ENCODE measurements around the gene PHLDA1.
A peak's percentile ranks its signal among the peaks of the same experiment; 100 is the strongest.

Gene PHLDA1

GRCh38 chr12:76037130-76038103 is 5.8 kb upstream of the PHLDA1 start:
- DNase-seq: no peak

DNA sequence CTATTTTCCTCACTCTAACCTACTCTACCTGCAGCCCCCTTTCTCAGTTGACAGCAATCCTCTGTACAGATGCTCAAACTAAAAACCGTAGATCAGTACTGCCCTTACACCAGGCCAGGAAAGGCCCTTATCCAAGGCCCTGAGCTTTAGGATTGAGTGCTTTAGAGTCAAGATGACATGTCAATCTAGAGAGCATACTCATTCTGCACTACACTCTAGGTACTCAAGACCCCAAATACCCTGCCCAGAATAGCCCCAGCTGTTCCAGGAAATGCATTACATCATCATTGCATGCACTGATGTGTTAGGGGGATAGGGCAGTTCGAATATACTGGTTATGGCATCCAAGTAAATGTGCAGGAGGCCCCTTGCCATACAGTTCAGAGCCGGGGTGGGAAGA is 3.5 kb upstream of the PHLDA1 start:
- DNase-seq: no peak

DNA sequence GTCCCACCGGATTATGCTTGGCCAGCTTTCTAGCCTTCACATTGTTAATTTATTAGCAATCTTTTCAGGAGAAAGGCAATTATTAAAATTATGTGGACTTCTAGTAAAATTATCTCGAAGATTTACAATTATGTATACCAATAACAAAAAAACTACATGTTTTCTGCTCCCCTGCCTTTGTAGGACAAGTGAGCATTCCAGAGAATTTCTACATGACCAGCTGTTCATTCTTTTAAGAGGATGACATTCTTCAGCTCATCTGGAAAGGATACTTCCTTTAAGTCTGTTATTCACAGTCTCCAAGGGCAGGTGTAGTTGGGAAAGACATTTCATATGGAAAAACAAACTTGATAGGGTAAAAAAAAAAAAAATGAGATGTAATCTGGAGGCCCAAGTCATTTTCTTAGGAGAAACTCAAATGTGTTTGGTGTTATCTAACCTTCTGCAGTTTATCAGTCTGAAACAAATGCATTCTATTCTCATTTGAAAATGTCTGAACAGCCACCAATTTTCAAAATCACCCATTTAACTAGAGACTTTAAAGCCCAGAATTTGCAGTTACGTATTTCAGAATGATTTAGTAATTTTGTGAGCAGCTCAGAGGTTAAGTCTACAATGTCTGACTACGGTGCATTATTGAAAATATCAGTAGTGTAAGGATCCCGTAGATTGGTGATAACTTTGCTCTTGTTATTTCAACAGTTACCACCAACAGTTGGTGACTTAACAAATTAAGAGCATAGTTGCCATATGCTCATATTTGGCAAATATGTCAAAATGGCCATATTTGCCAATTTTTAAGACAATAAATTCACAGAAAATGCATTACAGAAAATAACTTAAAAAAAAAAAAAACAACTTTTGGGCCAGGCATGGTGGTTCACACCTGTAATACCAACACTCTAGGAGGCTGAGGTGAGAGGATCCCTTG is 1.8 kb upstream of the PHLDA1 start:
- no peak for DNase-seq

DNA sequence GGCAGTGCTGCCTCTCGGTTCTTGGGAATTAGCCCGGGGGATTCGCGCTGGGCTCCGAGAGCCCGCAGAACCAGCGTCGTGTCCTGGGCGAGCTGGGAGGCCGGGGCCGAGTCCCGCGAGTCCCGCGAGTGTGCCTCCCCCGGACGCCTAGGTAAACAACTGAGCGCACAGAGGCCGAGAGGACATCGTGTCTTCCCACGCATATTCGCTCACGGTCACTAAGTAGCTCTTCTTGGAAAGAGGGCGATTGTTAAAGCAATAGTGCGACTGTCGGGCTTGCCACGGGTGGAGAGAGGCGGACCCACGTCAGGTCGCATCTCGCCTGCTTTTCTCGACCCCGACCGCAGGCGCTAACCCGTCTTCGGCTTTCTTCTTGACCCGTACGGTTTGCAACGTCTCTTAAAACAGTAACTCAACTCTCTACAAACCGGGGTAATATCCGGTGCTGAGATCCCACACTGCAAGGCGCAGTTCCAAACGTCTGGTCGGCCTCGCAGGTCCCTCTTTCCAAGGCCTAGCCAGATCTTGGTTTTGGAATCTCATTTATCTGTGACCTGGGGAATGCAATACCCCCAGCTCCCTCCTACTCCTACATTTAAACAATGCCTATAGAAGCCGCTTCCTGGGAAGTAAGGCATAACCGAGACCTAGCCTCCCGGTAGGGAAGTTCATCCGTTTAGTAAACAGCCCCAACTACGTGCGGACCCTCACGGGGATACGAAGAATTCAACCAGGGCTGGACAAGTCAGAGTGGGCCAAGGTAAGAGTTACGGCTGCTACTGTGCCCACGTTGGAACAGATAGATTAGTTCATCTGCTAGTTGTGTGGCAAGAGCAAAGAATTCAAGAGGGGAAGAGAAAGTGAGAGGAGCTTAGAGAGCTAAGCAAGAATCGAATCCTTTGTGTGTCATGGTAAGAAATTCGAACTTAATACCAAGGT is 736 bp upstream of the PHLDA1 start:
- no peak for DNase-seq

DNA sequence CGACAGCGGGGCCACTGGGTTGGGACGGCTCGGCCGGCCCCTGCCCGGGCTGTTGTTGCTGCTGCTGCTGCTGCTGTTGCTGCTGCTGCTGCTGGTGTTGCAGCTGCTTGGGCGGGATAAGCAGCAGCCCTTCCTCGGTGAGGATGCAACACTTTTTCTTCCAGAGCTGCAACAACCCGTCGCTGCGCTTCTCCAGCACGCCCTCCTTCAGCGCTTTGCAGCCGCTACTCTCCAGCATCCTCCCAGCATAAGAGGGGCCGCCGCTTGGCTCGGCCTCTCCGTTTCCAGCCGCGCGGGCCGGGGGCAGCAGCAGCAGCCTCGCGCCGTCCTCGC is 529 bp downstream of the PHLDA1 start:
- no peak for DNase-seq

DNA sequence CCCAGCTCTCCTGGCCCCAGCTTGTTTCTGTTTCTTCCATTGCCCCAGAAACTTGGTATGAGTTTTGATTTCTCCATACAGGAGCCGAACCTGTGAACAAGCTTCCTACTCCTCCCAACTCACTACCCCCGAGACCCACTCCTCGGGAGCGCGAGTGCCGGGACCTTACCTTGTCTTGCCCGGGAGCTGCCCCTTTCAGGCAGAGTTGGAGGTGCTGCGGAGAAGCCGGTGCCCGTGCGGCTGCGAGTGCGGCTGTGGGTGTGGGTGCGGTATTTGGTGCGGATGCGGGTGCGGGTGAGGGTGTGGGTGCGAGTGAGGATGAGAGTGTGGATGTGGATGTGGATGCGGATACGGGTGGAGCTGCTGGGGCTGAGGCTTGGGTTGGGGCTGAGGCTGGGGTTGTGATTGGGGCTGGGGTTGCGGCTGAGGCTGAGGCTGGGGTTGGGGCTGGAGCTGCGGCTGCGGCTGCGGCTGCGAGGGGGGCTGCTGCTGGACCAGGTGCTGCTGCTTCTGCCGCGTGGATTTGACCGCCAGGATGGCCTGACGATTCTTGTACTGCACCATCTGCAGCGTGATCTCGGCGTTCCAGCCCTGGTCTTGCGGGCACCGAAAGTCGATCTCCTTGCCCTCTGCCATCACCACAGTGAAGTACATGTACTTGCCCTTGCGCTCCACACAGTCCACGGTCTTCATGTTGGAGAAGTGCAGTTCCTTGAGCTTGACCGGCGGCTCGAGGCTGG is 1.1 kb downstream of the PHLDA1 start:
- peak; percentile 55 for DNase-seq

- DNase-seq: peak; percentile 32
These were observed 1.6 kb downstream of the PHLDA1 start for GRCh38 chr12:76029982-76030340.

GRCh38 chr12:76028571-76029277 is 2.9 kb downstream of the PHLDA1 start:
- no peak for DNase-seq

GRCh38 chr12:76026643-76027063 is 4.9 kb downstream of the PHLDA1 start:
- no peak for DNase-seq

DNA sequence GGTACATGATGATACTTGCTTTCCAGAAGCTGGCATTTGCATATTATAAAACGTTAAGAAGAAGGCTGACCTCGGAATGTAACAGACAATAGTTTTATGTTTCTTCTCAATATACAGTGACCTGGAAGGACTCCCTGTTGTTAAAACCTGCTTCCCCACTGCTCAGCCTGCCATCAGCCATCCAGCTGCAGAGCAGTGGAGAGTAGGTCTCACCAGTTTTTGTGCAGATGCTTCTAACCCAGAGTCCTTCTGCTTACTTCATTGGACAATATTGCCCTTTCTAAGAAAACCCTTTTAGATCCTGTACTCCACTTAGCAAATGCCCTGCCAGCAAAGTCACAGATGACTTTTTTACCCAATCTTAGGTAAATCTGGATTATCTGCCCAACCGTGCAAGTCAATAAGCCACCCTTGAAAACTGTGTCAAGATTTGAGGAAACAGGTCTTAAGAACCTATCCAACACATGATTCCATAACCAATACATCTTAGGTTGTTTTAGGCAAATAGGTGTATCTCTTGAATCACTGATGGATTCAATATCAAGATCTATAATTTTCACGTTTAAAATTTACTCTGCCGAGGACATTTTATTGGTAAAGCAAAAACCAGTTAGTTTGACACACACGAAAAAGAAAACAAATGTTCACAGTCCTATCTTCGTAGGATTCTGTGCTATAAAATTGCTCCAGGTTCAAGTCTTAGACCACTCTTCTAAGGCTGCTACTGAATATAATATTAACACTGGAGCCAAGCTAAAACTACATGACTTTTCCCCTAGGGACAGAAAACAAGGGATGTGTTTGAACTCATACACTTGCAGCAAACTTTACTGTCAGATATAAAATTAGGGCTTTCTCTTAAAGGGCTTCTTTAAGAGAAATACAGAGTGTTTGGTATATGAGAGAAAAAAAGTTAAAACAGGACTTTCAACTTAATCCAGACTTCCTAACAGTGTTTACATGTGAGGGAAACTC is 5.7 kb downstream of the PHLDA1 start:
- DNase-seq: no peak

DNA sequence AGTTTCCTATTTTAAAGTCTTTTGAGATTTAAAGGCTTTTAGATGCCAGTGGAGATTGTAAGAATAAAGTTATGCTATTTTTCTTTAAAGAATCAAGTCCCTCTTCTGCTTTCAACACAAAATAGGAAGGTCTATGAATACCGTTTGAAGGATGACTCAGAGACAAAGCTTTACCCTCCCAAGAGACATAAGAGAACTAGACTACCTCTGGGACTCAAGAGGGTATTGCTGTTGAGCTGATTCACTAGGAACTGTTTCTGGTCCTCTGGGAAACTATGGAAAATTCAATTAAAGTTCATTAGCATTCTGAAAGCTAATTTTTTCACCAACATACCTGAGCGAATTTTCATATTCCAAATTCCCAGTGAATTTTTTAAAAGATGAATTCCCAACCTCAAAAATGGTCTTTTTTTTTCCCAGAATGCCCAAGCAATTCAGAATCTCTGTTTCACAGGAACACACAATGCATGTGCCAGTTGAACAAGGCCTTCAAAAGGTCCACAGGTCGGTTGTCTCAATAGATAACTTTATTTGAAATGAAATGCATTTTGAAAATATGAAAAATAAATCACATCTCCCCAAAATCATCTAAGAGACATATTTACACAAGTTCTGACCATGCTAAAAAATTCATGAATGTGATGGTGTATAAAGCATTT is 6.5 kb downstream of the PHLDA1 start:
- DNase-seq: no peak

- no peak for DNase-seq
These were observed 7.3 kb downstream of the PHLDA1 start for GRCh38 chr12:76024102-76024781.

GRCh38 chr12:76023069-76023690 is 8.4 kb downstream of the PHLDA1 start:
- DNase-seq: no peak

GRCh38 chr12:76022506-76022905 is 9.1 kb downstream of the PHLDA1 start:
- DNase-seq: no peak

GRCh38 chr12:76020731-76021672 is 10.6 kb downstream of the PHLDA1 start:
- peak; percentile 71 for DNase-seq

GRCh38 chr12:76020281-76020680 is 11.3 kb downstream of the PHLDA1 start:
- peak; percentile 67 for DNase-seq

DNA sequence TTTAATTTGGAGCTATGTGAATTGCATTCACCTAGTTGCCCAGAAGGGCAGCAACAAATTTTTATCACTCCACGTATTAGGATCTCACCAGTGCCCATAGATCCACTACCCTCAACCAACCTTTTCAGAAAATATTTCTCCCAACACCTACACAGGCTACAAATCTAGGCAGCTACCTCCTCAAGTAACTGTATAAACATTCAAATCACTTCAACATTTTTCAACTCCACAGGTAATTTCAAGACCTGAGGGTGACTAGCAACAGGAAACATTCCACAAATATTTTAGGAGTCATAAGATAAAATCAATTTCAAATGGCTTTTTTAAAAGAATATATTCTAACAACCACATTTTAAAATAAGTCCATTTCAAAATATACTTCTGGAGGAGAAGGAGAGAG is 12.9 kb downstream of the PHLDA1 start:
- DNase-seq: no peak
